Mucosa of descending colon (tissue), 3 donors: ENCODE data around the gene MADD. TPM values are rescaled to one million over a fixed set of nuclear protein-coding genes. Genes with fewer than 3 reads are reported as not detected.
A peak's percentile ranks its signal among the peaks of the same experiment; 100 is the strongest.

Experiments used
- ATAC-seq: fragments of 200-7000 bp; cut with Tn5 transposase; one replicate; pipeline ENCODE4 v1.9.1; 2020; ENCODE audit warnings: mild to moderate bottlenecking, moderate library complexity
- DNase-seq, 3 donors: peaks; one replicate each; pipeline ENCODE4 v3.0.0-alpha.2; 2020
- H3K36me3 ChIP-seq: fragments of 200-600 bp; one replicate; pipeline ENCODE4 v1.8.0; 2021; ENCODE audit warnings: low read depth, mild to moderate bottlenecking
- H3K4me1 ChIP-seq: fragments of 200-600 bp; one replicate; pipeline ENCODE4 v1.8.0; 2021; ENCODE audit warnings: low read depth, mild to moderate bottlenecking
- H3K4me3 ChIP-seq: fragments of 200-600 bp; one replicate; pipeline ENCODE4 v1.8.0; 2021; ENCODE audit warnings: mild to moderate bottlenecking
- H3K9me3 ChIP-seq: fragments of 200-600 bp; one replicate; pipeline ENCODE4 v1.8.0; 2021; ENCODE audit warnings: mild to moderate bottlenecking
- CTCF ChIP-seq: fragments of 200-600 bp; IDR thresholded peaks from one replicate; pipeline ENCODE4 v1.8.0; 2022; ENCODE audit warnings: antibody characterized with exemption, mild to moderate bottlenecking
- intact Hi-C, 2 donors: fragments of 100-400 bp; cut with DNase I in 1 of 2; cut with micrococcal nuclease in 1 of 2; formaldehyde crosslinking; loops; one replicate each; pipeline versions ENCODE4 v1.11.0 to v1.11.1; 2022; cut with DNase I, micrococcal nuclease
- total RNA-seq, 3 donors: library from RNA; stranded (reverse); fragmentation: NEBNext Ultra II Directional in 2 of 3; extraction: Animal tissue kit (Norgen Biotek cat#: 25700) in 2 of 3; gene quantifications; one replicate each; pipeline versions ENCODE4 v1.2.1 to v1.2.4, GENCODE V29; 2021 to 2023
- donor health status: DM: no; HTN: no; CAD: no; lungs with moderate emphysema.
- donor health status: DM: no; HTN: no; CAD: no.
- donor health status: DM: no; HTN: yes; CAD: no.

Gene MADD
- total RNA-seq, 3 donors from 2014 or later = 45.0 to 69.6 (median 67.3) TPM

GRCh38 chr11:47254386-47254785 is 15.5 kb upstream of the MADD start:
- DNase-seq = no peak

GRCh38 chr11:47256374-47256773 is 13.6 kb upstream of the MADD start:
- no peak for ATAC-seq
- Histone ChIP-seq H3K9me3 (no peaks in the 10 kb centered on the region), H3K4me1 (peaks cover 46% of the 10 kb centered on the region), H3K4me3 (no peak overlapping the region), H3K36me3 (no peaks in the 10 kb centered on the region)
- no peak for TF ChIP-seq CTCF
- DNase-seq = no peak
- intact Hi-C loops = loop anchor here in 1 of 2 donors (5.0 kb wide), 1 partner anchor 39 kb away; no protein-coding TSS in a partner anchor

More at GRCh38 chr11:47254386-47254785, 15.5 kb upstream of the MADD start:
- no peaks in the 10 kb centered on the region for H3K36me3 ChIP-seq
- no peaks in the 10 kb centered on the region for H3K9me3 ChIP-seq
- intact Hi-C loops = no loop called here
- no peak for ATAC-seq
- TF ChIP-seq CTCF = no peak
- peaks cover 46% of the 10 kb centered on the region for H3K4me1 ChIP-seq
- H3K4me3 ChIP-seq = no peak overlapping the region

GRCh38 chr11:47257177-47257516 is 12.8 kb upstream of the MADD start:
- no peaks in the 10 kb centered on the region for H3K36me3 ChIP-seq
- peaks cover 46% of the 10 kb centered on the region for H3K4me1 ChIP-seq
- intact Hi-C loops = loop anchor here in 1 of 2 donors (5.0 kb wide), 1 partner anchor 40 kb away; no protein-coding TSS in a partner anchor
- H3K9me3 ChIP-seq = no peaks in the 10 kb centered on the region
- no peak for TF ChIP-seq CTCF
- DNase-seq = no peak
- no peak overlapping the region for H3K4me3 ChIP-seq
- ATAC-seq = peak; percentile 1

GRCh38 chr11:47257517-47258316 is 12.2 kb upstream of the MADD start, which contains the start of gene NR1H3:
TSS of gene NR1H3 (plus strand) at chr11:47257996. CDS start at chr11:47259217, 1,221 bp downstream.
- H3K36me3 ChIP-seq = no peaks in the 10 kb centered on the region
- H3K4me1 ChIP-seq = peaks cover 46% of the 10 kb centered on the region
- DNase-seq (peak; percentile 72 to 83 (median 83)), ATAC-seq (peak; percentile 65)
- no peaks in the 10 kb centered on the region for H3K9me3 ChIP-seq
- peak; percentile 26 for TF ChIP-seq CTCF
- intact Hi-C loops = loop anchor here in 1 of 2 donors (5.0 kb wide), 1 partner anchor 40 kb away; no protein-coding TSS in a partner anchor
- no peak within 1 kb of the TSS for H3K4me3 ChIP-seq

GRCh38 chr11:47258317-47258902 is 11.5 kb upstream of the MADD start:
- H3K4me3 ChIP-seq = no peak overlapping the region
- intact Hi-C loops = loop anchor here in 1 of 2 donors (5.0 kb wide), 1 partner anchor 41 kb away; no protein-coding TSS in a partner anchor
- H3K4me1 ChIP-seq = peaks cover 43% of the 10 kb centered on the region
- TF ChIP-seq CTCF = no peak
- DNase-seq = peak in 1 of 3 donors; percentile 38
- no peaks in the 10 kb centered on the region for H3K9me3 ChIP-seq
- ATAC-seq = no peak
- no peaks in the 10 kb centered on the region for H3K36me3 ChIP-seq
